Hypothalamus (tissue), 51 donors: Measurements from ENCODE around the gene IFIT1B.
"Not testable (repeated sequence)": the region's sequence is repeated elsewhere in the genome, so short reads cannot be mapped to it uniquely, and the experiment has no call there.

Experiments used
- DNase-seq, 51 donors: peaks; one replicate each; lab custom pipeline; 2025; lab: John Stamatoyannopoulos, UW

IFIT1B gene

DNA sequence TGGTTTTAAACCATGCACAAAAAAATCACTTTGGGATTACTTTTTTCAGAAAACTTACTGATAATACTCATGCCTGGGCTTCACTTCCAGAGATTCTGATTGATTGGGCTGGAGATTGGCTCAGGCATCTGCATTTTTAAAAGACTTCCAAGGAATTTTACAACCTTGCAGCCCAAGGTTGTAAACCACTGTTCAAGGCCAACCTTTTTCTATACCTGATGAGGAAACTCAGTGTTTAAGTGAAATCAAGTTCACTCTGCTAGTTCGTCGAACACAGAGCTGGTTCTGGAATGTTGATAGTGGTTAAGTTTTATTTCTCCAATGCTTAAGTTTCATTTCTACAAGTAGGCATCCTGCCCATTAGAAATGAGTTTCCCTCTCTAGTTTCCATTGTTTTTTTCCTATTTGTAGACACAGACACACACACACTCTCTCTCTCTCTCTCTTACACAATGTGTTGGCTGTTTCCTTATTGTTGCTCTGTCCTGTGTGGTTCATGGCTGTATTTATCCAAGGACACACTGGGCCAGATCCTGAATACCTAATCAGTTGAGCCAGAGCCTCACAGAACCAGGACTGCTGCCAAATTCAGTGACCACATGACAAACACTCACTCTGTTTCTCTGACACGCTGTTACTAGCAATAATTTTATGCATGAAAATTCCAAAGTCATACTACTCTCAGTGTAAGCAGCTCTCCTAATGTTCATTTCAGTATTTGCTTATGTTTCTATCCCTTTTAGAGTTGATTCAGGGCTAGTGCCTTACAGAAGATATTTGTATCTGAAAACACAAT is 3.7 kb upstream of the IFIT1B start:
- peak in 45 of 51 donors; percentile 13 to 94 (median 74) for DNase-seq

- DNase-seq: peak in 5 of 51 donors; percentile 16 to 65 (median 33)
Measured at GRCh38 chr10:89374713-89375141, 3.1 kb upstream of the IFIT1B start.

- DNase-seq: no peak
Measured at GRCh38 chr10:89379103-89379502, 1.2 kb downstream of the IFIT1B start.

GRCh38 chr10:89382757-89383156 is 4.9 kb downstream of the IFIT1B start:
- DNase-seq: no peak

DNA sequence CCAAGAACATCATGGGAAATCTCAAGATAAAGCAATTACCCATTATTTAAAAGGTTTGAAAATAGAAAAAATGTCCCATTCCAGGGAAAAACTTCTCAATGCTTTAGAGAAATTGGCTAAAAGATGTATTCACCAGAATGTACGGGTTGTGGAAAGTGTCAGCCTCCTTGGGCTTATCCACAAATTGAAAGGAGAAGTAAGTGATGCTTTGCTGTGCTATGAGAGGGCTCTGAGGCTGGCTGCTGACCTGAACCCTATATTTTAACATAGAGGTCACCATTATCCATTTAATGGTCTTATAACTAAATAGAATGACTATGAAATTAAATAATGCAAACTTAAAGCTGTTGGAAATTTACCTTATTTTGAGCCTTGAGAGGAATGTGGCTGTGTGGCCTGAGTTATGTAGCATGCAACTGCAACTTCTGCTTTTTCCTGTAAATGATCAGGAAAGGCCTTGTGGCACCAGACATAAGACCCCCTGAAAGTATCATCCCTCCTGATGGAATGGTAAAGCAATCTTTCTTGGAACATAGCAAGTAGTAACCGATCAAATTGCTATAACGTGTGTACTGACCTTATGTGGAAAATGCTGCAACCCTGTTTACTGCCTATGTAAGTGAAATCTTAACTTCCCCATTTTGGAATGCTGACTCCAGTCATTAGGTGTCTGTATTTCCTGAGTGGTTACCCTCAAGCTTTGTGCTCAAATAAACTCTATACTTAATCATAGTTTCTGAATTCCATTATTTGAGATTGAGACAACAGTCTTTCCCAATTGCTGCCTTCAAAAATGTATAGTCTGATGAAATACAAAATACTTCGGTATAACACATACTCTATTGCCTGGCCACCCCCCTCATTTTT is 6.9 kb downstream of the IFIT1B start:
- no peak for DNase-seq

- no peak for DNase-seq
Measured at GRCh38 chr10:89388806-89389205, 10.9 kb downstream of the IFIT1B start.

GRCh38 chr10:89389254-89389653 is 11.4 kb downstream of the IFIT1B start:
- DNase-seq: peak in 3 of 51 donors; percentile 31 to 75 (median 46)

GRCh38 chr10:89390476-89391225 is 12.8 kb downstream of the IFIT1B start:
- DNase-seq: no peak

GRCh38 chr10:89391226-89391576 is 13.3 kb downstream of the IFIT1B start:
- not testable (repeated sequence) for DNase-seq

- DNase-seq: peak in 32 of 51 donors; percentile 14 to 83 (median 38)
Measured at GRCh38 chr10:89391907-89392756, 14.3 kb downstream of the IFIT1B start, which contains the start of gene IFIT1. IFIT1 (plus strand) TSS chr10:89392623; CDS start chr10:89392713, 90 bp downstream.

DNA sequence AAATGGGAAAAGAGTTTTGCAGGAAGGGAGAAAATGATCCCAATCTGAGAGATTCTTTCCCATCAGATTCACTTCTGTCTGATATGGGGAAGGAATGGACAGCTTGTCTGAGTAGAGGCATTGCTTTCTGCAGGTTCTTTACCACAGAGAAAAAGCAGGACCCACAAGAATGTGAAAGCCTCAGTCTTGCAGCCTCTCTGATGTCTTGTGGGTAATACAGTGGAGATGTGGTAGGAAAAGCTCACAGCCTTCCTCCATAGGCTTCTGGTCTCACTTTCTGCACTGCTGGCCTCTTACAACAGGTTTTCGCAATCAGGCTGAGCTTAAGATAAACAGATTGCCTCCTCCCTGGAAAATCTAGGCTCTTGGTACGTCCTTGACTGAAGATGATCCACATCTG is 15.1 kb downstream of the IFIT1B start:
- DNase-seq: peak in 7 of 51 donors; percentile 2 to 83 (median 18)

DNA sequence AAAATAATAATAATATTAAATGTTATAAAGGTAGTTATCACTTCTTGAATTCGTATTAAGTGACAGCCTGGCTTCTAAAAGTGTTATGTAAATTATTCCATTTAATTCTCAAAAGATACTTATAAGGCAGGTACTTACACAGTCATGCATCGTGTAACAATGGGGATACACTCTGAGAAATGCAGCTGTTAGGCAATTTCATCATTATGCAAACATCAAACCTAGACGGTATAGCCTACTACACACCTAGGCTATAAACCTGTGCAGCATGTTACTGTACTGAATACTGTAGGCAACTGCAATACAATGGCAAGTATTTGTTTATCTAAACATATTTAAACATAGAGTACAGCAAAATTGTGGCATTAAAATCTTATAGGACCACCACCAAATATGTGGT is 16.0 kb downstream of the IFIT1B start:
- DNase-seq: no peak

DNA sequence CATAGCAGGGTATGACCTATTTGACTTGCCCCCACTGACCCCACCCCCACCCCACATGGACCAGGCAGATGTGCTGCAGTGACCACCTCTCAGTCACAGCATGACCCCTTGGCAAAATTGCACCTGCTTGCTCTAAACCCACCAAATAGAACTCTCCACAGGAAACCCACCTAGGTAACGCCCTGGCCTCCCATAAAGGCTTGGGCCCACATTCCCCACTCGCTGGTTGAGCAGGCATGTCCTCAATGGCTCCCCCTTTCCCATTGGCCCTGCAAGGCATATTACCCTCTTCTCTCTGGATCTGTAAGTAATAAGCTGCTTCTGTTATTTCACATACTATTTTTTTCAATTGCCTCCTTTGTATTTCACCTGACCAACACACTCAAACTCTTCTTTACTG is 17.3 kb downstream of the IFIT1B start:
- no peak for DNase-seq

GRCh38 chr10:89398003-89398749 is 20.3 kb downstream of the IFIT1B start:
- no peak for DNase-seq

DNA sequence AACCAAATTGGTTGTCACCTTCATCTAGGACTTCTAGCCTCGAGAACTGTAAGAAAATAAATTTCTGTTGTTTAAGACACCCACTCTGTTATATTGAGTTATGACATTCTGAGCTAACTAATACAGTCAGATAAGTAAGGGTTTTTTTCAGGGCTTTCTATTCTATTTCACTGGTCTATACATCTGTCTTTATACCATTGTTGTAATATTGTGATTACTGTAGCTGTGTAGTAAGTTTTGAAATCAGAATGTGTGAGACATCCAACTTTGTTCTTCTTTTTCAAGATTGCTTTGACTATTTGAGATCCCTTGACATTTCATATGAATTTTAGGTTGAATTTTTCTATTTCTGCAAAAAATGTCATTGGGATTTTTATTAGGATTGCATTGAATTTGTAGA is 22.1 kb downstream of the IFIT1B start:
- DNase-seq: no peak

GRCh38 chr10:89403043-89403442 is 25.2 kb downstream of the IFIT1B start:
- DNase-seq: no peak

DNA sequence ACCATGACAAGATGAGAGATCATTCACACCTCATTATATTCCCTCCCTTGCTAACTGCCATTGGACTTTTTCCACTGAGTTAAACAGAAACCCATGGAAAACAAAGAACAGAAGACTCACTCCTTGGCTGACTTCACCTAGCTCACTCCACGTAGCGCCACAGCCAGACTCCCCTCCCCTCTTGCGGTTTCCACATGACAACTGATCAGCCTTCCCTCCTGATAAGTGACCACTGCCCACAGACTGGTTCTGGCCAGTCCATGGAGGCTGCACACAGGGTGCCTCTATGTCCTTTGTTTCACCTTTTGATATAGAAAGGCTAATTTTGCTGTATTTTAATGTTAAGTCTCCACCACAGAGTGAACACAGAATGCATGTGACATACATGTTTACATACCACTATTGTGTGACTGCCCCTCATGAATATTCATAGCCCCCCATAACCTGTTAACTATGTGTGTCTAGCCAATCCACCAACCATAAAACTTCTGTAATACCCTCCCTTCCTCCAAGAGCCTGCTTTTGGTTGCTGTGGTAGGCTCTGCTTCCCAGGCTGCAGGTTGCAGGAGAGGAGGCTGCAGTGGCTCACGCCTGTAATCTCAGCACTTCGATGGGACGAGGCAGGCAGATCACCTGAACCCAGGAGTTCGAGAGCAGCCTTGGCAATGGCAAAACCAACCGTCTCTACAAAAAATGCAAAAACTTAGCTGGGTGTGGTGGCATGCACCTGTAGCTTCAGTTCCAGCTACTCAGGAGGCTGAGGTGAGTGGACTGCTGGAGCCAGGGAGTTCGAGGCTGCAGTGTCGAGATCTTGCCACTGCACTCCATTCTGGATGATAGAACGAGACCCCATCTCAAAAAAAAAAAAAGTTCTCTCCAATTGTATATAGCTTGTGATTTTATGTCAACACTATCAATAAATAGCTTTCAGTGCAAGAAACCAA is 26.5 kb downstream of the IFIT1B start:
- no peak for DNase-seq

DNA sequence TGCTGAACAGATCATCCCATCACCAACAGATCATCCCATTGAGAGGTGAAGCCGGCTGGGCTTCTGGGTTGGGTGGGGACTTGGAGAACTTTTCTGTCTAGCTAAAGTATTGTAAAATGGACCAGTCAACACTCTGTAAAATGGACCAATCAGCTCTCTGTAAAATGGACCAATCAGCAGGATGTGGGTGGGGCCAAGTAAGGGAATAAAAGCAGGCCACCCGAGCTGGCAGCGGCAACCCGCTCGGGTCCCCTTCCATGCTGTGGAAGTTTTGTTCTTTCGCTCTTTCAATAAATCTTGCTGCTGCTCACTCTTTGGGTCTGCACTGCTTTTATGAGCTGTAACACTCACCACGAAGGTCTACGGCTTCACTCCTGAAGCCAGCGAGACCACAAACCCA is 28.3 kb downstream of the IFIT1B start:
- DNase-seq: not testable (repeated sequence)
